Large intestine (tissue), 3 donors: Measurements from ENCODE around the gene FBXL7. TPM values are rescaled to one million over a fixed set of nuclear protein-coding genes. Genes with fewer than 3 reads are reported as not detected.

Source experiments
- DNase-seq, 2 donors: peaks; one replicate each; pipeline versions ENCODE4 v3.0.0 to v3.0.0-alpha.2; 2013
- H3K27ac ChIP-seq: one replicate; pipeline ENCODE4 v1.5.1; 2013; ENCODE audit warnings: low read length
- H3K27me3 ChIP-seq: 2 replicates; pipeline ENCODE4 v1.6.1; 2013; ENCODE audit warnings: low read length; ENCODE audit not compliant: control insufficient read depth, insufficient read depth
- H3K36me3 ChIP-seq: 2 replicates; pipeline ENCODE4 v1.6.1; 2013; ENCODE audit warnings: low read length; ENCODE audit not compliant: control insufficient read depth, insufficient read depth
- H3K4me1 ChIP-seq: one replicate; pipeline ENCODE4 v1.6.1; 2013; ENCODE audit warnings: low read length; ENCODE audit not compliant: control insufficient read depth, insufficient read depth
- H3K4me3 ChIP-seq: one replicate; pipeline ENCODE4 v1.5.1; 2013; ENCODE audit warnings: low read length
- H3K9me3 ChIP-seq: one replicate; pipeline ENCODE4 v1.6.1; 2013; ENCODE audit warnings: mild to moderate bottlenecking, low read depth, low read length, moderate library complexity; ENCODE audit not compliant: control insufficient read depth
- WGBS: methylation state at CpG from one replicate; pipeline ENCODE4 v1.1.5; 2013; ENCODE audit warnings: low lambda C conversion rate; ENCODE audit not compliant: insufficient coverage; 5-methylcytosine and 5-hydroxymethylcytosine counted together
- polyA plus RNA-seq: library from polyadenylated mRNA; unstranded; fragments of 120-200 nt; gene quantifications from one replicate; pipeline ENCODE4 v1.2.1, GENCODE V29; 2013

FBXL7 gene
- polyA plus RNA-seq, 1 donor: 7.2 TPM

GRCh38 chr5:15694696-15695214 lies 194.8 kb downstream of the FBXL7 start:
- Histone ChIP-seq H3K36me3 (no peaks in the 10 kb centered on the region), H3K27me3 (no peaks in the 10 kb centered on the region), H3K4me1 (peaks cover 4% of the 10 kb centered on the region), H3K4me3 (no peak overlapping the region), H3K9me3 (no peaks in the 10 kb centered on the region), H3K27ac (no peak overlapping the region)
- 29% methylated on average over 1 of the region's 2 CpGs for WGBS
- DNase-seq: no peak

GRCh38 chr5:15695215-15695731 lies 195.3 kb downstream of the FBXL7 start:
- WGBS: no CpG with 5 or more reads among the region's 4 CpGs
- Histone ChIP-seq H3K4me1 (peaks cover 4% of the 10 kb centered on the region), H3K36me3 (no peaks in the 10 kb centered on the region), H3K27me3 (no peaks in the 10 kb centered on the region), H3K4me3 (no peak overlapping the region), H3K27ac (no peak overlapping the region), H3K9me3 (no peaks in the 10 kb centered on the region)
- no peak for DNase-seq

GRCh38 chr5:15700373-15700772 lies 200.4 kb downstream of the FBXL7 start:
- no peak overlapping the region for H3K4me3 ChIP-seq
- no peaks in the 10 kb centered on the region for H3K27me3 ChIP-seq
- DNase-seq: no peak
- peaks cover under 1% of the 10 kb centered on the region for H3K4me1 ChIP-seq
- H3K36me3 ChIP-seq: no peaks in the 10 kb centered on the region
- no CpG with 5 or more reads among the region's 2 CpGs for WGBS
- H3K9me3 ChIP-seq: no peaks in the 10 kb centered on the region
- H3K27ac ChIP-seq: no peak overlapping the region

- no peak overlapping the region for H3K27ac ChIP-seq
- WGBS: 100% methylated on average over 2 of the region's 9 CpGs
- no peak for DNase-seq
- H3K27me3 ChIP-seq: no peaks in the 10 kb centered on the region
- no peaks in the 10 kb centered on the region for H3K9me3 ChIP-seq
- H3K4me1 ChIP-seq: no peaks in the 10 kb centered on the region
- H3K4me3 ChIP-seq: no peak overlapping the region
- no peaks in the 10 kb centered on the region for H3K36me3 ChIP-seq
These were observed 202.1 kb downstream of the FBXL7 start for GRCh38 chr5:15702102-15702501.

- Histone ChIP-seq H3K9me3 (no peaks in the 10 kb centered on the region), H3K36me3 (no peaks in the 10 kb centered on the region), H3K4me3 (no peak overlapping the region), H3K4me1 (no peaks in the 10 kb centered on the region), H3K27me3 (no peaks in the 10 kb centered on the region), H3K27ac (no peak overlapping the region)
- 100% methylated on average over 1 of the region's 3 CpGs for WGBS
- DNase-seq: no peak
These were observed 203.9 kb downstream of the FBXL7 start for GRCh38 chr5:15703901-15704300.

GRCh38 chr5:15704397-15704947 lies 204.5 kb downstream of the FBXL7 start:
- Histone ChIP-seq H3K4me3 (no peak overlapping the region), H3K4me1 (no peaks in the 10 kb centered on the region), H3K27ac (no peak overlapping the region), H3K9me3 (no peaks in the 10 kb centered on the region), H3K36me3 (no peaks in the 10 kb centered on the region), H3K27me3 (no peaks in the 10 kb centered on the region)
- DNase-seq: no peak

- WGBS: 50% methylated on average over 1 of the region's 2 CpGs
- no peaks in the 10 kb centered on the region for H3K9me3 ChIP-seq
- H3K4me1 ChIP-seq: no peaks in the 10 kb centered on the region
- H3K27me3 ChIP-seq: no peaks in the 10 kb centered on the region
- no peak overlapping the region for H3K27ac ChIP-seq
- DNase-seq: no peak
- no peak overlapping the region for H3K4me3 ChIP-seq
- H3K36me3 ChIP-seq: no peaks in the 10 kb centered on the region
These were observed 207.7 kb downstream of the FBXL7 start for GRCh38 chr5:15707631-15708030.

GRCh38 chr5:15711892-15712291 lies 211.9 kb downstream of the FBXL7 start:
- Histone ChIP-seq H3K9me3 (no peaks in the 10 kb centered on the region), H3K27me3 (no peaks in the 10 kb centered on the region), H3K4me1 (no peaks in the 10 kb centered on the region), H3K4me3 (no peak overlapping the region), H3K36me3 (no peaks in the 10 kb centered on the region), H3K27ac (no peak overlapping the region)
- WGBS: 79% methylated on average over 2 of the region's 2 CpGs
- DNase-seq: no peak

GRCh38 chr5:15715535-15715934 lies 215.6 kb downstream of the FBXL7 start:
- no peaks in the 10 kb centered on the region for H3K27me3 ChIP-seq
- H3K9me3 ChIP-seq: no peaks in the 10 kb centered on the region
- WGBS: no CpG with 5 or more reads among the region's 2 CpGs
- no peak overlapping the region for H3K4me3 ChIP-seq
- H3K36me3 ChIP-seq: no peaks in the 10 kb centered on the region
- no peak overlapping the region for H3K27ac ChIP-seq
- no peaks in the 10 kb centered on the region for H3K4me1 ChIP-seq
- no peak for DNase-seq

- WGBS: no CpG with 5 or more reads among the region's 5 CpGs
- H3K27ac ChIP-seq: no peak overlapping the region
- no peaks in the 10 kb centered on the region for H3K27me3 ChIP-seq
- DNase-seq: no peak
- no peaks in the 10 kb centered on the region for H3K4me1 ChIP-seq
- no peaks in the 10 kb centered on the region for H3K36me3 ChIP-seq
- H3K9me3 ChIP-seq: no peaks in the 10 kb centered on the region
- H3K4me3 ChIP-seq: no peak overlapping the region
These were observed 216.0 kb downstream of the FBXL7 start for GRCh38 chr5:15715967-15716366.

- no peak overlapping the region for H3K27ac ChIP-seq
- no CpG with 5 or more reads among the region's 4 CpGs for WGBS
These were observed 217.0 kb downstream of the FBXL7 start for GRCh38 chr5:15717001-15717400.

More at GRCh38 chr5:15717001-15717400, 217.0 kb downstream of the FBXL7 start:
- H3K27me3 ChIP-seq: no peaks in the 10 kb centered on the region
- no peak overlapping the region for H3K4me3 ChIP-seq
- H3K4me1 ChIP-seq: no peaks in the 10 kb centered on the region
- H3K36me3 ChIP-seq: no peaks in the 10 kb centered on the region
- DNase-seq: no peak
- H3K9me3 ChIP-seq: no peaks in the 10 kb centered on the region
